Natural killer cell (primary cell): ENCODE results near the gene HAPSTR1. TPM values are rescaled to one million over a fixed set of nuclear protein-coding genes. Genes with fewer than 3 reads are reported as not detected.

Experiments used
- ATAC-seq, 3 donors: fragments of 150-1000 bp in 2 of 3; fragments of 200-7000 bp in 1 of 3; cut with Tn5 transposase; 1 replicate in 1 of 3; 2 replicates in 2 of 3; pipeline ENCODE4 v1.10.0; 2021; ENCODE audit warnings: mild to moderate bottlenecking in 2 of 3, moderate library complexity in 2 of 3
- DNase-seq, 2 donors: peaks; one replicate each; pipeline versions ENCODE4 v3.0.0 to v3.0.0-alpha.2; 2013 to 2021; ENCODE audit warnings: mixed read lengths in 1 of 2
- H3K27ac ChIP-seq: one replicate; pipeline ENCODE4 v1.5.1; 2013; ENCODE audit warnings: mild to moderate bottlenecking, low read length
- H3K27me3 ChIP-seq: one replicate; pipeline ENCODE4 v1.6.1; 2013; ENCODE audit warnings: low read length; ENCODE audit not compliant: control insufficient read depth, insufficient read depth
- H3K36me3 ChIP-seq: one replicate; pipeline ENCODE4 v1.6.1; 2013; ENCODE audit warnings: low read length; ENCODE audit not compliant: control insufficient read depth, insufficient read depth
- H3K4me1 ChIP-seq: one replicate; pipeline ENCODE4 v1.6.1; 2013; ENCODE audit warnings: low read length; ENCODE audit not compliant: control insufficient read depth, insufficient read depth
- H3K4me3 ChIP-seq: one replicate; pipeline ENCODE4 v1.5.1; 2013; ENCODE audit warnings: low read length
- H3K9me3 ChIP-seq: one replicate; pipeline ENCODE4 v1.6.1; 2013; ENCODE audit warnings: low read length; ENCODE audit not compliant: control insufficient read depth, insufficient read depth
- H3K27ac Mint-ChIP-seq, 2 donors: one replicate each; pipeline ENCODE4 v1.8.0; 2022; ENCODE audit warnings: mild to moderate bottlenecking in 2 of 2, mixed read lengths in 2 of 2, moderate library complexity in 1 of 2
- H3K27me3 Mint-ChIP-seq, 2 donors: one replicate each; pipeline ENCODE4 v1.8.0; 2022; ENCODE audit warnings: low read depth in 2 of 2, mixed read lengths in 2 of 2
- H3K36me3 Mint-ChIP-seq: one replicate; pipeline ENCODE4 v1.8.0; 2022; ENCODE audit warnings: mixed read lengths
- H3K4me1 Mint-ChIP-seq, 2 donors: one replicate each; pipeline ENCODE4 v1.8.0; 2022; ENCODE audit warnings: mixed read lengths in 2 of 2
- H3K4me3 Mint-ChIP-seq: one replicate; pipeline ENCODE4 v1.8.0; 2022; ENCODE audit warnings: mild to moderate bottlenecking, moderate library complexity, mixed read lengths
- H3K9me3 Mint-ChIP-seq, 2 donors: one replicate each; pipeline ENCODE4 v1.8.0; 2022; ENCODE audit warnings: mixed read lengths in 2 of 2
- WGBS: methylation state at CpG from one replicate; pipeline ENCODE4 v1.1.7; 2013; ENCODE audit warnings: missing lambda C conversion rate; ENCODE audit not compliant: insufficient coverage; 5-methylcytosine and 5-hydroxymethylcytosine counted together
- intact Hi-C: fragments of 100-400 bp; cut with micrococcal nuclease; formaldehyde crosslinking; loops from one replicate; pipeline ENCODE4 v1.14.2; 2022
- total RNA-seq, 4 donors: library from RNA; stranded (reverse); fragments of 120-200 nt in 1 of 4; gene quantifications; one replicate each; pipeline versions ENCODE4 v1.2.3 to v1.2.4, GENCODE V29; 2013 to 2022
- TF ChIP-seq, protein P1 (sequence below): fragments of 200-600 bp; IDR thresholded peaks from one replicate; pipeline ENCODE4 v1.8.0; 2022; ENCODE audit warnings: antibody characterized with exemption

Gene HAPSTR1
- total RNA-seq, 3 donors from 2014 or later (not counting 1 experiment from before 2014, with no cell fraction given): 135 to 145 (median 138) TPM

DNA sequence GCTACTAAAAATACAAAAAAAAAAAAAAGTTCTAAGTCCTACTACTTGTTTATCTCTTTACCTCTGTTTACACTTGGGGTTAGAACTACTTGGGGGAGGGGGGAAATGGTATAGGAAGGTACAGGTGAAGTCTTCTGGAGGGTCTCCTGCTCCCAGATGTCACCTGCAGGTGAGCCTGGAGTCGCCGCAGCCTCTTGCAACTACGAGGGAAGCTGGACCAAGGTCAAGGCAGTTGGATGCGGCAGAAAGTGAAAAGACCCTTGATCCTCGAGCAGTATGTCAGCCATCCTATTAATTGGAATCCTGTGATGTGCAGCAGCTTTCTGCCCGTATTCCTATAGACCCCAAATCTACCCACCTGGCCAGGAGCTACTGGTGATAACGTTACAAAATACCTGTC is 33.0 kb downstream of the HAPSTR1 start:
- H3K36me3 ChIP-seq: peaks cover 13% of the 10 kb centered on the region
- H3K36me3 Mint-ChIP-seq: no peaks in the 10 kb centered on the region
- H3K27ac ChIP-seq: no peak overlapping the region
- H3K9me3 Mint-ChIP-seq: no peaks in the 10 kb centered on the region
- intact Hi-C loops: no loop called here
- 99% methylated on average over 7 of the region's 7 CpGs for WGBS
- H3K4me1 Mint-ChIP-seq: peaks cover 55 to 73% of the 10 kb centered on the region in 2 donors
- H3K4me3 Mint-ChIP-seq: no peak overlapping the region
- no peak for DNase-seq
- peak overlapping the region; percentile 92 to 94 for H3K27ac Mint-ChIP-seq
- H3K4me1 ChIP-seq: peaks cover 57% of the 10 kb centered on the region
- no peaks in the 10 kb centered on the region for H3K27me3 ChIP-seq
- no peak for ATAC-seq
- no peaks in the 10 kb centered on the region for H3K9me3 ChIP-seq
- H3K4me3 ChIP-seq: no peak overlapping the region
- no peaks in the 10 kb centered on the region for H3K27me3 Mint-ChIP-seq
- TF ChIP-seq, protein P1, sequence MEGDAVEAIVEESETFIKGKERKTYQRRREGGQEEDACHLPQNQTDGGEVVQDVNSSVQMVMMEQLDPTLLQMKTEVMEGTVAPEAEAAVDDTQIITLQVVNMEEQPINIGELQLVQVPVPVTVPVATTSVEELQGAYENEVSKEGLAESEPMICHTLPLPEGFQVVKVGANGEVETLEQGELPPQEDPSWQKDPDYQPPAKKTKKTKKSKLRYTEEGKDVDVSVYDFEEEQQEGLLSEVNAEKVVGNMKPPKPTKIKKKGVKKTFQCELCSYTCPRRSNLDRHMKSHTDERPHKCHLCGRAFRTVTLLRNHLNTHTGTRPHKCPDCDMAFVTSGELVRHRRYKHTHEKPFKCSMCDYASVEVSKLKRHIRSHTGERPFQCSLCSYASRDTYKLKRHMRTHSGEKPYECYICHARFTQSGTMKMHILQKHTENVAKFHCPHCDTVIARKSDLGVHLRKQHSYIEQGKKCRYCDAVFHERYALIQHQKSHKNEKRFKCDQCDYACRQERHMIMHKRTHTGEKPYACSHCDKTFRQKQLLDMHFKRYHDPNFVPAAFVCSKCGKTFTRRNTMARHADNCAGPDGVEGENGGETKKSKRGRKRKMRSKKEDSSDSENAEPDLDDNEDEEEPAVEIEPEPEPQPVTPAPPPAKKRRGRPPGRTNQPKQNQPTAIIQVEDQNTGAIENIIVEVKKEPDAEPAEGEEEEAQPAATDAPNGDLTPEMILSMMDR: no peak

- Mint-ChIP-seq H3K4me1 (peaks cover 49 to 66% of the 10 kb centered on the region in 2 donors), H3K9me3 (no peaks in the 10 kb centered on the region), H3K4me3 (no peak overlapping the region), H3K27me3 (no peaks in the 10 kb centered on the region), H3K27ac (peak overlapping the region; percentile 92 to 94), H3K36me3 (no peaks in the 10 kb centered on the region)
- no peaks in the 10 kb centered on the region for H3K9me3 ChIP-seq
- intact Hi-C loops: no loop called here
- H3K27me3 ChIP-seq: no peaks in the 10 kb centered on the region
- H3K27ac ChIP-seq: no peak overlapping the region
- TF ChIP-seq, protein P1: no peak
- 93% methylated on average over 12 of the region's 12 CpGs for WGBS
- H3K4me3 ChIP-seq: no peak overlapping the region
- H3K4me1 ChIP-seq: peaks cover 57% of the 10 kb centered on the region
- peaks cover 13% of the 10 kb centered on the region for H3K36me3 ChIP-seq
- no peak for DNase-seq
- ATAC-seq: no peak
Observed at GRCh38 chr16:9124908-9125584, 33.6 kb downstream of the HAPSTR1 start.

DNA sequence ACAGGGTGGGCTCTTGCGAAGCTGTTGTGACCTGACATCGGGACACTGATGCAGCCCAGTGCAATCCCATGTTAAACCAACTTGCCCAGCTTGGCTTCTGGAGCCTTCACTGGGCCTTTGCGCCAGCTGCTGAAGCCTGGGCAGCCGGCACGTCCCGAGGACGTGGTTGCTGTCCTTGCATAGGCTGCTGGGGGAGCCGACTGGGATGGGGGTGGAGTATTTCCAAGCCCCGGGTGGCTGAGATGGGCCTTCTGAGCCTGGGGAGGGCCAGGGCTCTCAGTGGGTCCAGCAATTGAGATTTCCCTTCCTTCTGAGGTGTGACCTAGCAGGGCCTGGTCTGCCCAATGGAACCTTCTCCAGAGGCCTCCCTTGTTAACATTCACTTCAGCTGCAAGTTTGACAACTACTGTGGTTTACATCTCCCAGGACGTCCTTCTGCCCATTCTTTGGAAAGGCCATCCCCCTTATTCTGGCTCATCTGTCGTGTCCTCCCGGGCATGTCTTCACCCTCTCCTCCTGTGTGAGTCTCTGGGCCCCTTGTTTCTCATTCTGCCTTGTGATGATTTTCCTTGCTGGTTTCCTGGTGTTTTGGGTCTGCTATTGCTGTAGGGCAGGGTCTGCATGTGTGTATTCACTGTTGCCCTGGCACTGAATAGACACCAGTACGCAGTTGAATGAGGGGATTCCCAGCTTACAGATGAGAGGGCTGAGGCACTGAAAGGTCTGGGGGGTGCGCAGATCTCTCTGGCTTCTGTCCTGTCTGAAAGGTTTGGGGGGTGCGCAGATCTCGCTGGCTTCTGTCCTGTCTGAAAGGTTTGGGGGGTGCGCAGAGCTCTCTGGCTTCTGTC is 34.4 kb downstream of the HAPSTR1 start:
- H3K4me3 ChIP-seq: no peak overlapping the region
- Mint-ChIP-seq H3K27ac (peak overlapping the region; percentile 92 to 94), H3K36me3 (no peaks in the 10 kb centered on the region), H3K9me3 (no peaks in the 10 kb centered on the region), H3K4me1 (peaks cover 46 to 64% of the 10 kb centered on the region in 2 donors), H3K27me3 (no peaks in the 10 kb centered on the region), H3K4me3 (no peak overlapping the region)
- peak in 1 of 2 donors; percentile 56 for DNase-seq
- peaks cover 57% of the 10 kb centered on the region for H3K4me1 ChIP-seq
- WGBS: 93% methylated on average over 17 of the region's 17 CpGs
- no peak for ATAC-seq
- H3K27ac ChIP-seq: no peak overlapping the region
- H3K9me3 ChIP-seq: no peaks in the 10 kb centered on the region
- TF ChIP-seq, protein P1: no peak
- intact Hi-C loops: no loop called here
- peaks cover 13% of the 10 kb centered on the region for H3K36me3 ChIP-seq
- no peaks in the 10 kb centered on the region for H3K27me3 ChIP-seq
